ENCODE results near the gene C12orf76. TPM values are rescaled to one million over a fixed set of nuclear protein-coding genes. Genes with fewer than 3 reads are reported as not detected.

C12orf76 gene, protein sequence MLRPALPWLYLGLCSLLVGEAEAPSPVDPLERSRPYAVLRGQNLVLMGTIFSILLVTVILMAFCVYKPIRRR
- polyA plus RNA-seq, result 4.8 to 10.9 TPM (median 7.3 TPM) in 3 replicates
- 2.5 TPM for polyA plus RNA-seq (2011; ENCODE audit: low read depth)
- 6.6 and 7.6 TPM in 2 replicates for polyA plus RNA-seq (2011; cell fraction: cytosol; rRNA removed)
- polyA plus RNA-seq (2011; cell fraction: nucleus; rRNA removed), result 13.4 and 15.1 TPM in 2 replicates
- 3.0 and 13.9 TPM in 2 replicates for polyA plus RNA-seq (2012; ENCODE audit: low replicate concordance)
- 3.2 to 4.8 TPM (median 4.6 TPM) in 3 replicates for polyA minus RNA-seq
- polyA minus RNA-seq (2011; cell fraction: cytosol; rRNA and poly(A)+ RNA removed), result 10.7 TPM
- polyA minus RNA-seq (2011; cell fraction: nucleus; rRNA and poly(A)+ RNA removed), result 3.3 TPM in 2 replicates

DNA sequence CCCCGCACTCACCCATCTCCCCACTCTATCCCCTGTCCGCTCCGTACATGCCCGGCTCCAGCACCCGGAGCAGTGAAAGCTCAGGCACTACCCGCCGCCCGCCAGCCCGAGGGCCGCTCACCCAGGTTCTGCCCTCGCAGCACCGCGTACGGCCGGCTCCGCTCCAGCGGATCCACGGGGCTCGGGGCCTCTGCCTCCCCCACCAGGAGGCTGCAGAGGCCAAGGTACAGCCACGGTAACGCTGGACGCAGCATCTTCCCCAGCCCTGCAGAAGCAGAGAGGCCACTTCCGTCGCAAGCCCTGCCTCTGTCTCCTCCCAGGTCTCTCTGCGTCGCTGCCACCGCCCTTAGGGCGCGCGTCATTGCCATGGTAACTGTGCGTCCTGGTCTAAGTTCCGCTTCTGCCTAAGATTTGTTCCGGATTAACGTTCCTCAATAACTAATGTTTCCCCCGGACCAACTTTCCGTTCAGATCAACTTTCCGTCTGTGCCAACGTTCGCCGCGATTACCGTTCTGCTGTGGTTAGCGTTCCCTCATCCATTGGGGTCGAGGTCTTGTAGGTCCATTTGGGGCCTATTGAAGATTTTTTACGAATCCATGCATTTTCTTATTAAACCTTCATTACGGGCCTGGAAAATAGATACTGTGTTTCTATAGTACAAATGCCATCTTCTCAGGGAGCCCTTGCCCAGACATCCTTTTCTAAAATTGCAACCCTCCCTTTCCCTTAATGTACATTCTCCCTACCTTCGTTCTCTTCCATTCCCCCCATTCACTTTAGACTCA, at the start of gene C12orf76:
C12orf76 (minus strand) TSS at position 281 of the 786 bp plus-strand sequence; CDS start at position 254, 27 bp downstream.
- peak within 1 kb of the TSS; percentile 67 to 80 (median 77) for H3K4me3 ChIP-seq (ENCODE audit: control insufficient read depth in 2 of 3, extremely low read depth in 1 of 3, insufficient read depth in 2 of 3, low read depth in 1 of 3, low read length in 3 of 3)
- no peaks in the 10 kb centered on the region for H3K9me1 ChIP-seq (ENCODE audit: control insufficient read depth, extremely low read depth, insufficient read depth, low read length)
- peak within 1 kb of the TSS; percentile 74 for H3K9ac ChIP-seq (ENCODE audit: control insufficient read depth, extremely low read depth, insufficient read depth, low read length)
- peak within 1 kb of the TSS; percentile 40 for H3K27ac ChIP-seq (ENCODE audit: control insufficient read depth, insufficient read depth, low read length)
- no peaks in the 10 kb centered on the region for H3K9me3 ChIP-seq (ENCODE audit: control insufficient read depth, low read depth, low read length)
- H4K20me1 ChIP-seq (ENCODE audit: control insufficient read depth, extremely low read depth, insufficient read depth, low read length), result no peaks in the 10 kb centered on the region
- no peak for TF ChIP-seq EZH2 (IDR thresholded peaks at IDR 0.05; ENCODE audit: low read length)
- TF ChIP-seq, protein P1, sequence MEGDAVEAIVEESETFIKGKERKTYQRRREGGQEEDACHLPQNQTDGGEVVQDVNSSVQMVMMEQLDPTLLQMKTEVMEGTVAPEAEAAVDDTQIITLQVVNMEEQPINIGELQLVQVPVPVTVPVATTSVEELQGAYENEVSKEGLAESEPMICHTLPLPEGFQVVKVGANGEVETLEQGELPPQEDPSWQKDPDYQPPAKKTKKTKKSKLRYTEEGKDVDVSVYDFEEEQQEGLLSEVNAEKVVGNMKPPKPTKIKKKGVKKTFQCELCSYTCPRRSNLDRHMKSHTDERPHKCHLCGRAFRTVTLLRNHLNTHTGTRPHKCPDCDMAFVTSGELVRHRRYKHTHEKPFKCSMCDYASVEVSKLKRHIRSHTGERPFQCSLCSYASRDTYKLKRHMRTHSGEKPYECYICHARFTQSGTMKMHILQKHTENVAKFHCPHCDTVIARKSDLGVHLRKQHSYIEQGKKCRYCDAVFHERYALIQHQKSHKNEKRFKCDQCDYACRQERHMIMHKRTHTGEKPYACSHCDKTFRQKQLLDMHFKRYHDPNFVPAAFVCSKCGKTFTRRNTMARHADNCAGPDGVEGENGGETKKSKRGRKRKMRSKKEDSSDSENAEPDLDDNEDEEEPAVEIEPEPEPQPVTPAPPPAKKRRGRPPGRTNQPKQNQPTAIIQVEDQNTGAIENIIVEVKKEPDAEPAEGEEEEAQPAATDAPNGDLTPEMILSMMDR (optimal IDR thresholded peaks at IDR 0.05 in 1 of 3, IDR thresholded peaks at IDR 0.05 in 1 of 3, conservative IDR thresholded peaks at IDR 0.05 in 1 of 3; ENCODE audit: extremely low read depth in 1 of 3, insufficient read depth in 2 of 3, low read length in 3 of 3), result no peak
- dilution Hi-C loops (cut with MboI; ENCODE audit: extremely low pct_ligation_motif_present, low sequenced_read_pairs), result no loop called here
- H3K27me3 ChIP-seq (ENCODE audit: control insufficient read depth, extremely low read depth, insufficient read depth, low read length), result no peaks in the 10 kb centered on the region
- peaks cover 33% of the 10 kb centered on the region for H3K79me2 ChIP-seq (ENCODE audit: control insufficient read depth, insufficient read depth, low read length)
- no peaks in the 10 kb centered on the region for H3K36me3 ChIP-seq (ENCODE audit: control insufficient read depth in 2 of 2, extremely low read depth in 1 of 2, insufficient read depth in 2 of 2, low read length in 2 of 2)
- FAIRE-seq (peak; percentile 78), DNase-seq (ENCODE audit: low read depth, low spot score) (peak; percentile 57)
- H3K4me2 ChIP-seq (ENCODE audit: control insufficient read depth, extremely low read depth, insufficient read depth, low read depth, low read length), result peak within 1 kb of the TSS; percentile 78
- peak within 1 kb of the TSS; percentile 96 for H2AFZ ChIP-seq (ENCODE audit: control insufficient read depth, low read length)
- peaks cover 12% of the 10 kb centered on the region for H3K4me1 ChIP-seq (ENCODE audit: control insufficient read depth, extremely low read depth, insufficient read depth, low read length)

DNA sequence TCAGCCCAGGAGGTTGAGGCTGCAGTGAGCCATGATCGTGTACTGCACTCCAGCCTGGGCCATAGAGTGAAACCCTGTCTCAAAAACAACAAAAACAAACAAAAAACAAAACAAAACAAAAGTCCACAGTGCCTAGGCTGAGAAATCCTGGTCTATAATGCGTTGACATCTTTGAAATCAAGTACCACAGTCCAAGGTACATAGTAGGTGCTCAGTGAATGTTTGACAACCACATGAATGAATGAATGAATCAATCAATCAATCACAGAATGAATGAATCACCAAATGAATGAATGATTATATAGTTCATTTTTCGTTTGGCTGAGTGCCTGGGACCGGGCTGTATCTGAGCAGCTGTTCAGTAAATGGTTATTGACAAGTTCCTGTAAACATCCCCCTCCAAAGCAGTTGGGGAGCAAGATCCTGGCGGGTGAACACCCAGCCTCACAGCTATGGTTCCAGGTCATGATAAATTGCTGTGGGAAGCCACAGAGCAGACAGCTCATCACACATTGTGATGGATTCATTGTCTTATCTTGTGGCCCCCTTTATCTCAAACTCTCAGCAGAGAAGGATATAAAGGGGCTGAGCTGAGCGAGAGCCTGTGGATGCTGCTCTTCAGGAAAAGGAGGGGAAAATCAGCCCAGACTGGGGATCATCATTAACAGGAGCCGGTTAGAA, 45.4 kb upstream of the C12orf76 start:
- no peak overlapping the region for H3K9ac ChIP-seq (ENCODE audit: control insufficient read depth, extremely low read depth, insufficient read depth, low read length)
- no peak overlapping the region for H3K27ac ChIP-seq (ENCODE audit: control insufficient read depth, insufficient read depth, low read length)
- no peaks in the 10 kb centered on the region for H3K9me1 ChIP-seq (ENCODE audit: control insufficient read depth, extremely low read depth, insufficient read depth, low read length)
- dilution Hi-C loops (cut with MboI; ENCODE audit: extremely low pct_ligation_motif_present, low sequenced_read_pairs), result no loop called here
- H3K4me1 ChIP-seq (ENCODE audit: control insufficient read depth, extremely low read depth, insufficient read depth, low read length), result no peaks in the 10 kb centered on the region
- H4K20me1 ChIP-seq (ENCODE audit: control insufficient read depth, extremely low read depth, insufficient read depth, low read length), result no peaks in the 10 kb centered on the region
- DNase-seq (ENCODE audit: low read depth, low spot score) (no peak), FAIRE-seq (no peak)
- H3K27me3 ChIP-seq (ENCODE audit: control insufficient read depth, extremely low read depth, insufficient read depth, low read length), result no peaks in the 10 kb centered on the region
- TF ChIP-seq, protein P1 (optimal IDR thresholded peaks at IDR 0.05 in 1 of 3, IDR thresholded peaks at IDR 0.05 in 1 of 3, conservative IDR thresholded peaks at IDR 0.05 in 1 of 3; ENCODE audit: extremely low read depth in 1 of 3, insufficient read depth in 2 of 3, low read length in 3 of 3), result no peak
- TF ChIP-seq EZH2 (IDR thresholded peaks at IDR 0.05; ENCODE audit: low read length), result no peak
- no peak overlapping the region for H3K4me3 ChIP-seq (ENCODE audit: control insufficient read depth in 2 of 3, extremely low read depth in 1 of 3, insufficient read depth in 2 of 3, low read depth in 1 of 3, low read length in 3 of 3)
- no peaks in the 10 kb centered on the region for H3K9me3 ChIP-seq (ENCODE audit: control insufficient read depth, low read depth, low read length)
- no peaks in the 10 kb centered on the region for H3K36me3 ChIP-seq (ENCODE audit: control insufficient read depth in 2 of 2, extremely low read depth in 1 of 2, insufficient read depth in 2 of 2, low read length in 2 of 2)
- no peak overlapping the region for H3K4me2 ChIP-seq (ENCODE audit: control insufficient read depth, extremely low read depth, insufficient read depth, low read depth, low read length)
- no peaks in the 10 kb centered on the region for H3K79me2 ChIP-seq (ENCODE audit: control insufficient read depth, insufficient read depth, low read length)
- no peak overlapping the region for H2AFZ ChIP-seq (ENCODE audit: control insufficient read depth, low read length)

All from keratinocyte (primary cell).